ENCODE data around the gene AIFM2. TPM values are rescaled to one million over a fixed set of nuclear protein-coding genes. Genes with fewer than 3 reads are reported as not detected.
A peak's percentile ranks its signal among the peaks of the same experiment; 100 is the strongest.

AIFM2 gene
- polyA plus RNA-seq, 3 donors: 0.28 to 2.1 (median 0.41) TPM

- intact Hi-C loops (cut with micrococcal nuclease): no loop called here
- Histone ChIP-seq H3K27ac (ENCODE audit: low read depth in 1 of 2, low read length in 2 of 2) (no peak overlapping the region), H3K4me2 (replicated peaks; ENCODE audit: extremely low read depth, low read length, poor library complexity, severe bottlenecking) (no peak overlapping the region), H3K27me3 (ENCODE audit: control insufficient read depth in 2 of 2, insufficient read depth in 2 of 2, low read length in 2 of 2) (no peaks in the 10 kb centered on the region), H3K9me3 (replicated peaks in 1 of 2; ENCODE audit: control insufficient read depth in 1 of 2, insufficient read depth in 1 of 2, low read length in 2 of 2) (no peaks in the 10 kb centered on the region), H2AFZ (ENCODE audit: insufficient read depth, low read depth, low read length, poor library complexity, severe bottlenecking) (no peak overlapping the region), H3K9ac (ENCODE audit: insufficient read depth, low read length, poor library complexity, severe bottlenecking) (no peak overlapping the region), H3K36me3 (replicated peaks in 1 of 2; ENCODE audit: control insufficient read depth in 1 of 2, insufficient read depth in 2 of 2, low read length in 2 of 2) (peaks cover 0 to 12% of the 10 kb centered on the region in 2 donors), H3K4me1 (ENCODE audit: control insufficient read depth in 1 of 2, insufficient read depth in 2 of 2, low read length in 2 of 2) (no peaks in the 10 kb centered on the region), H4K20me1 (ENCODE audit: insufficient read depth, low read length) (no peaks in the 10 kb centered on the region), H3K79me2 (ENCODE audit: insufficient read depth, low read length) (no peaks in the 10 kb centered on the region), H3K4me3 (replicated peaks in 1 of 3; ENCODE audit: low read depth in 2 of 3, low read length in 3 of 3) (no peak overlapping the region)
- H3K4me1 Mint-ChIP-seq: peaks cover 13% of the 10 kb centered on the region
- DNase-seq: no peak
- WGBS (ENCODE audit: insufficient coverage): 98% methylated on average over 4 of the region's 7 CpGs
- no peak overlapping the region for H3K27ac Mint-ChIP-seq
- peaks cover 0 to 6% (median 1%) of the 10 kb centered on the region in 3 donors for H3K27me3 Mint-ChIP-seq (ENCODE audit: low read depth in 3 of 3)
- TF ChIP-seq CTCF (IDR thresholded peaks at IDR 0.05): no peak
- no peaks in the 10 kb centered on the region for H3K9me3 Mint-ChIP-seq
- peak overlapping the region in 1 of 2 donors; percentile 17 for H3K4me3 Mint-ChIP-seq
- H3K36me3 Mint-ChIP-seq: peaks cover 6 to 10% of the 10 kb centered on the region in 2 donors
Measured at GRCh38 chr10:70092389-70092718, 40.3 kb downstream of the AIFM2 start.

- intact Hi-C loops (cut with micrococcal nuclease): no loop called here
- Histone ChIP-seq H3K9me3 (replicated peaks in 1 of 2; ENCODE audit: control insufficient read depth in 1 of 2, insufficient read depth in 1 of 2, low read length in 2 of 2) (no peaks in the 10 kb centered on the region), H3K36me3 (replicated peaks in 1 of 2; ENCODE audit: control insufficient read depth in 1 of 2, insufficient read depth in 2 of 2, low read length in 2 of 2) (peaks cover 0 to 12% of the 10 kb centered on the region in 2 donors), H3K27me3 (ENCODE audit: control insufficient read depth in 2 of 2, insufficient read depth in 2 of 2, low read length in 2 of 2) (no peaks in the 10 kb centered on the region), H3K27ac (ENCODE audit: low read depth in 1 of 2, low read length in 2 of 2) (no peak overlapping the region), H2AFZ (ENCODE audit: insufficient read depth, low read depth, low read length, poor library complexity, severe bottlenecking) (no peak overlapping the region), H3K9ac (ENCODE audit: insufficient read depth, low read length, poor library complexity, severe bottlenecking) (no peak overlapping the region), H4K20me1 (ENCODE audit: insufficient read depth, low read length) (no peaks in the 10 kb centered on the region), H3K79me2 (ENCODE audit: insufficient read depth, low read length) (no peaks in the 10 kb centered on the region), H3K4me3 (replicated peaks in 1 of 3; ENCODE audit: low read depth in 2 of 3, low read length in 3 of 3) (no peak overlapping the region), H3K4me2 (replicated peaks; ENCODE audit: extremely low read depth, low read length, poor library complexity, severe bottlenecking) (no peak overlapping the region), H3K4me1 (ENCODE audit: control insufficient read depth in 1 of 2, insufficient read depth in 2 of 2, low read length in 2 of 2) (no peaks in the 10 kb centered on the region)
- H3K27me3 Mint-ChIP-seq (ENCODE audit: low read depth in 3 of 3): peaks cover 0 to 4% (median 1%) of the 10 kb centered on the region in 3 donors
- no peaks in the 10 kb centered on the region for H3K9me3 Mint-ChIP-seq
- peaks cover 13% of the 10 kb centered on the region for H3K4me1 Mint-ChIP-seq
- no peak overlapping the region for H3K4me3 Mint-ChIP-seq
- TF ChIP-seq CTCF (IDR thresholded peaks at IDR 0.05): no peak
- DNase-seq: no peak
- WGBS (ENCODE audit: insufficient coverage): 97% methylated on average over 5 of the region's 5 CpGs
- H3K36me3 Mint-ChIP-seq: peaks cover 4 to 10% of the 10 kb centered on the region in 2 donors
- H3K27ac Mint-ChIP-seq: no peak overlapping the region
Measured at GRCh38 chr10:70090951-70091350, 41.7 kb downstream of the AIFM2 start.
